ENCODE results near the gene PDSS2.

GRCh38 chr6:107310362-107310761 lies 149.0 kb downstream of the PDSS2 start:
- TF ChIP-seq CTCF (IDR thresholded peaks at IDR 0.05 in 8 of 11, conservative IDR thresholded peaks at IDR 0.05 in 3 of 11) (no peak), POLR2A (IDR thresholded peaks at IDR 0.05) (no peak)
